A673 (cell line): ENCODE results near the gene CELA2B.

Experiments used
- CTCF ChIP-seq: fragments of 300-800, 200-600 bp; sonication (generic); conservative IDR thresholded peaks from 2 replicates; pipeline ENCODE4 v1.5.1; 2017; ENCODE audit warnings: low read depth, mild to moderate bottlenecking, antibody characterized with exemption, low read length, moderate library complexity, mixed read lengths
- EZH2 ChIP-seq: fragments of 200-600 bp; sonication (generic); IDR thresholded peaks from 2 replicates; pipeline ENCODE4 v1.6.1; 2017; ENCODE audit warnings: borderline replicate concordance, low read depth, mild to moderate bottlenecking, mixed read lengths, antibody characterized with exemption, low read length; ENCODE audit not compliant: poor library complexity, severe bottlenecking

GRCh38 chr1:15432324-15432723 is 43.6 kb upstream of the CELA2B start:
- no peak for TF ChIP-seq CTCF
- no peak for TF ChIP-seq EZH2
